Measurements from ENCODE around the gene MELTF. TPM values are rescaled to one million over a fixed set of nuclear protein-coding genes. Genes with fewer than 3 reads are reported as not detected.

MELTF gene
- total RNA-seq = 1.00 and 2.5 TPM in 2 replicates

DNA sequence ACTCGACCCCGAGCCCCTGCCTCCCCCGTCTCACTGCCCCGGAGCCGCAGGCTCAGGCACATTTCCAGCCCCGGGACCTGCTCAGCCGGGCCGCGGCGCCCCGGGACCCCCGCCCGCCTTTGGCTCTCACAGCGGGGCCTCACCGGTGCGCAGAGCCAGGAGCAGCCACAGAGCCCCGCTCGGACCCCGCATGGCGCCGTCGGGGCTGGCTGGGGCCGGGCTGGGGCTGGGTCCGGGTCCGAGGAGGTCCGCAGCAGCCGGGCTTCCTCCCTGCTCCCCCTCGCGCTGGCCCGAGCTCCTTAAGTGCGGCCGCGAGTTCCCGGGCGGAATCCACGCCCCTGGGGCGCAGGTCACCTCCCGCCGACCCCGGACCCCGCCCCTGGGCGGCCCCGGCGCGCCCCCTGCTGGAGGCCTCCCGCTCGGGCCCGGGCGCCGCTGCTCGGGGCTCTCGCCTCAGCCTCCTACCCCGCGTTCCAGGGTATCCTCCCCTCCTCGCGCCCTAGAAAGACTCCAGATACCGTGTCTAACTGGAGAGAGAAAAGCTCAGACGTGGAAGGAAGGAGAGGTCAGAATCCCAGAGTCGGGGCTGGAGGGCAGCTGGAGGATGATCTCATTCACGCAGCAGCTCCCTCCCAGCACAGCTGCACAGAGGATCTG is at the start of gene MELTF:
MELTF (minus strand) TSS at position 307 of the 657 bp plus-strand sequence; CDS start at position 192, 115 bp downstream.

GRCh38 chr3:196968233-196969133 is 61.1 kb downstream of the MELTF start, which contains the start of gene PIGZ:
TSS of gene PIGZ (minus strand) at chr3:196968833. CDS start at chr3:196952031, 16,802 bp downstream.

Other genes starting within 250 kb of the MELTF start
- 44.4 and 52.4 TPM in 2 replicates for gene SENP5, start 161.9 kb downstream of the MELTF start, total RNA-seq
- 64.4 and 67.3 TPM in 2 replicates for gene NCBP2, start 87.3 kb downstream of the MELTF start, total RNA-seq
- 2.1 and 3.9 TPM in 2 replicates for gene PIGZ, start 61.0 kb downstream of the MELTF start, total RNA-seq